Activated naive CD8-positive, alpha-beta T cell treated with anti-CD3 and anti-CD28 coated beads for 36 hours (primary cell): ENCODE results near the gene CCDC88B. TPM values are rescaled to one million over a fixed set of nuclear protein-coding genes. Genes with fewer than 3 reads are reported as not detected.
A peak's percentile ranks its signal among the peaks of the same experiment; 100 is the strongest.

Experiments used
- DNase-seq: peaks from one replicate; pipeline ENCODE4 v3.0.0; 2021
- H3K27ac Mint-ChIP-seq: one replicate; pipeline ENCODE4 v1.8.0; 2022; ENCODE audit warnings: mild to moderate bottlenecking, moderate library complexity, mixed read lengths
- H3K27me3 Mint-ChIP-seq: one replicate; pipeline ENCODE4 v1.8.0; 2022; ENCODE audit warnings: mild to moderate bottlenecking, mixed read lengths
- H3K36me3 Mint-ChIP-seq: one replicate; pipeline ENCODE4 v1.8.0; 2021; ENCODE audit warnings: mild to moderate bottlenecking, mixed read lengths
- H3K4me1 Mint-ChIP-seq: one replicate; pipeline ENCODE4 v1.8.0; 2021; ENCODE audit warnings: mixed read lengths
- H3K4me3 Mint-ChIP-seq: one replicate; pipeline ENCODE4 v1.8.0; 2022; ENCODE audit warnings: mild to moderate bottlenecking, moderate library complexity, mixed read lengths
- H3K9me3 Mint-ChIP-seq: one replicate; pipeline ENCODE4 v1.8.0; 2022; ENCODE audit warnings: mixed read lengths
- total RNA-seq, 2 experiments: library from RNA; stranded (reverse); gene quantifications; one replicate each; pipeline ENCODE4 v1.2.3, GENCODE V29; 2021

Gene CCDC88B
- total RNA-seq, 2 experiments from 2014 or later, result 73.5 to 74.5 TPM

- Mint-ChIP-seq H3K36me3 (peaks cover 18% of the 10 kb centered on the region), H3K4me3 (no peak overlapping the region), H3K27ac (no peak overlapping the region), H3K9me3 (no peaks in the 10 kb centered on the region), H3K4me1 (peaks cover 20% of the 10 kb centered on the region), H3K27me3 (no peaks in the 10 kb centered on the region)
- DNase-seq, result no peak
Observed at GRCh38 chr11:64342869-64343745, 3.1 kb downstream of the CCDC88B start.

GRCh38 chr11:64343767-64344559 lies 4.0 kb downstream of the CCDC88B start:
- Mint-ChIP-seq H3K27me3 (no peaks in the 10 kb centered on the region), H3K36me3 (peaks cover 18% of the 10 kb centered on the region), H3K4me1 (peaks cover 18% of the 10 kb centered on the region), H3K9me3 (no peaks in the 10 kb centered on the region), H3K27ac (no peak overlapping the region), H3K4me3 (no peak overlapping the region)
- DNase-seq, result no peak

- H3K9me3 Mint-ChIP-seq, result no peaks in the 10 kb centered on the region
- DNase-seq, result no peak
- no peak overlapping the region for H3K4me3 Mint-ChIP-seq
- no peaks in the 10 kb centered on the region for H3K27me3 Mint-ChIP-seq
- H3K27ac Mint-ChIP-seq, result no peak overlapping the region
- H3K36me3 Mint-ChIP-seq, result peaks cover 18% of the 10 kb centered on the region
- peaks cover 10% of the 10 kb centered on the region for H3K4me1 Mint-ChIP-seq
Observed at GRCh38 chr11:64344787-64345186, 4.8 kb downstream of the CCDC88B start.

- no peak overlapping the region for H3K27ac Mint-ChIP-seq
- no peak for DNase-seq
- no peak overlapping the region for H3K4me3 Mint-ChIP-seq
- H3K4me1 Mint-ChIP-seq, result peaks cover 2% of the 10 kb centered on the region
- H3K9me3 Mint-ChIP-seq, result no peaks in the 10 kb centered on the region
- H3K36me3 Mint-ChIP-seq, result peaks cover 13% of the 10 kb centered on the region
- H3K27me3 Mint-ChIP-seq, result no peaks in the 10 kb centered on the region
Observed at GRCh38 chr11:64347193-64347867, 7.3 kb downstream of the CCDC88B start.

GRCh38 chr11:64348383-64349024 lies 8.5 kb downstream of the CCDC88B start:
- H3K4me3 Mint-ChIP-seq, result no peak overlapping the region
- H3K36me3 Mint-ChIP-seq, result peaks cover 11% of the 10 kb centered on the region
- no peak overlapping the region for H3K27ac Mint-ChIP-seq
- DNase-seq, result no peak
- H3K9me3 Mint-ChIP-seq, result no peaks in the 10 kb centered on the region
- H3K4me1 Mint-ChIP-seq, result no peaks in the 10 kb centered on the region
- H3K27me3 Mint-ChIP-seq, result no peaks in the 10 kb centered on the region

GRCh38 chr11:64349025-64349387 lies 9.0 kb downstream of the CCDC88B start:
- no peaks in the 10 kb centered on the region for H3K9me3 Mint-ChIP-seq
- no peak for DNase-seq
- no peak overlapping the region for H3K27ac Mint-ChIP-seq
- no peak overlapping the region for H3K4me3 Mint-ChIP-seq
- no peaks in the 10 kb centered on the region for H3K27me3 Mint-ChIP-seq
- H3K4me1 Mint-ChIP-seq, result no peaks in the 10 kb centered on the region
- peaks cover 11% of the 10 kb centered on the region for H3K36me3 Mint-ChIP-seq

GRCh38 chr11:64349404-64349803 lies 9.4 kb downstream of the CCDC88B start:
- H3K36me3 Mint-ChIP-seq, result peaks cover 11% of the 10 kb centered on the region
- no peaks in the 10 kb centered on the region for H3K4me1 Mint-ChIP-seq
- H3K27me3 Mint-ChIP-seq, result no peaks in the 10 kb centered on the region
- H3K9me3 Mint-ChIP-seq, result no peaks in the 10 kb centered on the region
- no peak overlapping the region for H3K27ac Mint-ChIP-seq
- no peak for DNase-seq
- no peak overlapping the region for H3K4me3 Mint-ChIP-seq

GRCh38 chr11:64351136-64351631 lies 11.2 kb downstream of the CCDC88B start:
- no peaks in the 10 kb centered on the region for H3K27me3 Mint-ChIP-seq
- no peak for DNase-seq
- H3K4me3 Mint-ChIP-seq, result no peak overlapping the region
- no peaks in the 10 kb centered on the region for H3K9me3 Mint-ChIP-seq
- peaks cover 8% of the 10 kb centered on the region for H3K36me3 Mint-ChIP-seq
- peaks cover 4% of the 10 kb centered on the region for H3K4me1 Mint-ChIP-seq
- no peak overlapping the region for H3K27ac Mint-ChIP-seq

GRCh38 chr11:64352099-64352994 lies 12.3 kb downstream of the CCDC88B start:
- peaks cover 7% of the 10 kb centered on the region for H3K4me1 Mint-ChIP-seq
- H3K27ac Mint-ChIP-seq, result no peak overlapping the region
- no peaks in the 10 kb centered on the region for H3K27me3 Mint-ChIP-seq
- no peak overlapping the region for H3K4me3 Mint-ChIP-seq
- no peaks in the 10 kb centered on the region for H3K9me3 Mint-ChIP-seq
- peaks cover 8% of the 10 kb centered on the region for H3K36me3 Mint-ChIP-seq
- DNase-seq, result no peak

- H3K4me1 Mint-ChIP-seq, result peaks cover 12% of the 10 kb centered on the region
- H3K9me3 Mint-ChIP-seq, result no peaks in the 10 kb centered on the region
- H3K36me3 Mint-ChIP-seq, result peaks cover 7% of the 10 kb centered on the region
- no peak overlapping the region for H3K4me3 Mint-ChIP-seq
- H3K27me3 Mint-ChIP-seq, result no peaks in the 10 kb centered on the region
- H3K27ac Mint-ChIP-seq, result no peak overlapping the region
- no peak for DNase-seq
Observed at GRCh38 chr11:64352995-64353714, 13.2 kb downstream of the CCDC88B start.

GRCh38 chr11:64353715-64354506 lies 13.9 kb downstream of the CCDC88B start:
- no peak overlapping the region for H3K4me3 Mint-ChIP-seq
- no peaks in the 10 kb centered on the region for H3K27me3 Mint-ChIP-seq
- peaks cover 14% of the 10 kb centered on the region for H3K4me1 Mint-ChIP-seq
- DNase-seq, result no peak
- no peaks in the 10 kb centered on the region for H3K9me3 Mint-ChIP-seq
- no peak overlapping the region for H3K27ac Mint-ChIP-seq
- peaks cover 7% of the 10 kb centered on the region for H3K36me3 Mint-ChIP-seq

- no peak overlapping the region for H3K27ac Mint-ChIP-seq
- H3K36me3 Mint-ChIP-seq, result peaks cover 7% of the 10 kb centered on the region
- H3K9me3 Mint-ChIP-seq, result no peaks in the 10 kb centered on the region
- H3K4me3 Mint-ChIP-seq, result no peak overlapping the region
- DNase-seq, result peak; percentile 74
- no peaks in the 10 kb centered on the region for H3K27me3 Mint-ChIP-seq
- peaks cover 23% of the 10 kb centered on the region for H3K4me1 Mint-ChIP-seq
Observed at GRCh38 chr11:64355078-64355940, 15.3 kb downstream of the CCDC88B start.
